ENCODE data around the gene CDKN2B.
A peak's percentile ranks its signal among the peaks of the same experiment; 100 is the strongest.

DNA sequence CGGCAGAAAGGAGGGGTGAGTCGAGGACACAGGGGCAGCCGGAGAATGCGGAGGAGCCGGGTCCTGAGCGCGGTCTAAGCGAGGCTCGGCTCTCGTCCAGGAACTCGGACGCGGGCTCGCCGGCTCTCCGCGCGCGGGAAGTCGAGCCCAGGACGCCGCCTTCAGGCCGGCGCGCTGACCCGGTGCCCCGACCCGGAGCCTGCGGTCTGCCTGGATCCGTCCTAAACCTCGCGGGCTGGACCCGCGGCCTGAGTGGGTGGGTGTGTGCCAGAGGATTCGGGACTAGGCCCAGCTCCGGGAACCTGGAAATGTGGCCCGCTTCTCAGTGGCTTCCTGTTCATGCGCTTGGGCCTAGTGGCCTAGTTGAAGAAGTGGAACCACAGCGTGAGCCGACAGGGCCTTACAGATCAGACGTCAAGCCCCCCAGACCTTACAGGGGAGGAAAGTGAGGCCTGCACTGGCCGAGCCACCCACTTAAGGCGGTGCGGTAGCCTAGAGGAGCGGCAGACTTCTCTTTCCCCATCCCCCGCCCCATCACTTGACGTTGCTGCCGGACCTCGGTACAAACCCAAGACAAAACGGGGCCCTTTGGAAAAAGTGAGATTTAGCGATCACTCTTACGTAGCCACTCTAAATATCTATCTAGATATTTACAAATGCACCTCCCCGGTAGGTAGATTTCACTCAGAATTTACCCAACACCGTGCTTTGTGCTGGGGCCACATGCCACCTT is 13.3 kb downstream of the CDKN2B start:
- peak; percentile 23 to 43 for TF ChIP-seq CTCF (IDR thresholded peaks at IDR 0.05; ENCODE audit: extremely low read depth in 1 of 2, insufficient read depth in 1 of 2, low read depth in 1 of 2, low read length in 2 of 2)
- TF ChIP-seq, protein P1, sequence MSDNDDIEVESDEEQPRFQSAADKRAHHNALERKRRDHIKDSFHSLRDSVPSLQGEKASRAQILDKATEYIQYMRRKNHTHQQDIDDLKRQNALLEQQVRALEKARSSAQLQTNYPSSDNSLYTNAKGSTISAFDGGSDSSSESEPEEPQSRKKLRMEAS (IDR thresholded peaks at IDR 0.05; ENCODE audit: insufficient read depth, insufficient read length) = no peak
- no peak for TF ChIP-seq POLR2A (IDR thresholded peaks at IDR 0.05; ENCODE audit: low read depth, low read length)
- TF ChIP-seq EZH2 (IDR thresholded peaks at IDR 0.05; ENCODE audit: borderline replicate concordance, low read depth, low read length, severe bottlenecking) = no peak
- TF ChIP-seq POLR2AphosphoS5 (IDR thresholded peaks at IDR 0.05; ENCODE audit: insufficient read depth, low read depth, low read length) = peak; percentile 29
- TF ChIP-seq MYC (IDR thresholded peaks at IDR 0.05; ENCODE audit: low read depth, low read length) = no peak
- TF ChIP-seq GATA2 (IDR thresholded peaks at IDR 0.05; ENCODE audit: insufficient read depth, insufficient read length, low read depth, low read length) = no peak

All from endothelial cell of umbilical vein (primary cell).